ENCODE data around the gene SLC2A10.

The SLC2A10 gene

DNA sequence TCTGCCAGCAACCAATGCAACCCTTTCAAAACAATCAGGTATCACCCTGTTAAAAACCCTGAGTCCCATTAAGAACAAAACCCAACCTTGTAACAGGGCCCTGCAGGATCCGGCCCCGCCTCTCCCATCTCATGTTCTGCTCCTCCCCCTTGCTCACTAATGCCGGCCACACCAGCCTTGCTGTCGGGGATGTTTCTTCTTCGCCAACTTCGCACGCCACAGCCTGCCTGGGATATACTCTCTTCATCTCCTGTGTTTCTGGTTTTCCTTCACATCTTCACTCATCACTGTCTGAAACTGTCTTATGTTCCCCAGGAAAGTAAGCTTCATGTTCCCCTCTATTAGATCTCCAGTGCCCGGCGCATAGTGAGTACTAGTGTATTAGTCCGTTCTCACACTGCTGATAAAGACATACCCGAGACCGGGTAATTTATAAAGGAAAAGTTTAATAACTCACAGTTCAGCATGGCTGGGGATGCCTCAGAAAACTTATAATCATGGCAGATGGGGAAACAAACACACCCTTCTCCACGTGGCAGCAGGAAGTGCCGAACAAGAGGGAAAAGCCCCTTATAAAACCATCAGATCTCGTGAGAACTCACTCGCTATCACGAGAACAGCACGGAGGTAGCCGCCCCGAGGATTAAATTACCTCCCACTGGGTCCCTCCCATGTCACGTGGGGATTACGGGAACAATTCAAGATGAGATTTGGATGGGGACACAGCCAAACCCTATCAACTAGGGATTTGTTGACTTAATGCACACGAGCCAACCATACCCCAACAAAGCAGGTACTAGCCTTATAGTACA, 25.3 kb upstream of the SLC2A10 start:
- peak; percentile 59 for DNase-seq (ENCODE audit: extremely low spot score)

DNA sequence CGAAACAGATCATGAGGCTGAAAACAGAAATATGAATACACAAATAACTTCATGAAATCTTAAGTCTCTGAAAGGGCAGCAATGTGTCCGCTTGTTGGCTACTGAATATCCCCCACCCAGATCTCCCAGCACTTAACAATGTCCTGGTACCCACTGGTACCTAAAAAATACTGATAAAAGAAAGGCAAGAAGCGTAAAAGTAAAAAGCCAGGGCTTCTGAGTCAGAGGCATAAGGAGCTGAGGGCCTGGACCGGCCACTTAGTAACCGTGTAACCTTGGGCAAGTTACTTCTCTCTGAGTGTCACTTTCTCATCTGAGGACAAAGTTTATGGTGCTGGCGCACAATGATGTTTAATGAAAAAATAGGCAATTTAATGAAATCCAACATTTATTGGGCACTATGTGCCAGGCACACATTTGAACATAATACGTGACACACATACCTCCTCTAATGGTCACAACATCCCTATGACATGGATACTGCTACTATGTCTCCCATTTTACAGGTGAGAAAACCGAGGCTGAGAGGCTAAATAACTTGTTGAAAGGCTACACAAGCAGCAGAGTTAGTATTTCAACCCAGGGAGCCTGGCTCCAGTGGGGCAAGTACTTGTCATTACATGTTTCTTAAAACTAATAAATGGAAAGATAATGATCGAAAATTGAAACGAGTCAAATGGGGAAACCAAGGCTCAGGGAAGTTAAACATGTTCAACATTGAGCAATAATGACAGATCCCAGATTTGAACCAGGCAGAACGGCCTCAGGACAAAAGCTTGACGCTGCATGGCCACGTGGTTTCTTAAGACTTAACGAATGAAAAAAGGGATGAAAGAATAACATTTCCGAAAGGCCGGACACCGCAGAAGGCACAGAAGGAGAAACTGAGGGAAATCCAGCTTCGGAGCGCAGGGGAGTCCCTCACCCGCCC, 21.0 kb upstream of the SLC2A10 start:
- DNase-seq (ENCODE audit: extremely low spot score) = no peak
- ChIA-PET POLR2A (interaction anchor here (1.1 to 1.6 kb wide), 3 partner anchors 13 to 22 kb away, joined by 3 to 4 read pairs (median 4); no protein-coding TSS in a partner anchor), CTCF (no interaction called here)
- TF ChIP-seq L3MBTL2 (conservative IDR thresholded peaks at IDR 0.05) = peak; percentile 68
- no peak for TF ChIP-seq FOXK2 (IDR thresholded peaks at IDR 0.05)

More for the DNA sequence above, 25.3 kb upstream of the SLC2A10 start:
- TF ChIP-seq FOXM1 (IDR thresholded peaks at IDR 0.05; ENCODE audit: borderline replicate concordance) = no peak
- TF ChIP-seq ARNT (IDR thresholded peaks at IDR 0.05) = no peak
- TF ChIP-seq BHLHE40 (IDR thresholded peaks at IDR 0.05; ENCODE audit: borderline replicate concordance) = no peak
- TF ChIP-seq FOXK2 (IDR thresholded peaks at IDR 0.05) = no peak
- no peak for TF ChIP-seq LEF1 (IDR thresholded peaks at IDR 0.05; ENCODE audit: borderline replicate concordance)
- TF ChIP-seq ELF4 (IDR thresholded peaks at IDR 0.05) = 0 out of 2 replicates have a peak, but pooled peaks have one; percentile 43
- TF ChIP-seq SP1 (IDR thresholded peaks at IDR 0.05) = peak; percentile 47; the same call in 1 of the 2 replicates
- TF ChIP-seq, protein P1, sequence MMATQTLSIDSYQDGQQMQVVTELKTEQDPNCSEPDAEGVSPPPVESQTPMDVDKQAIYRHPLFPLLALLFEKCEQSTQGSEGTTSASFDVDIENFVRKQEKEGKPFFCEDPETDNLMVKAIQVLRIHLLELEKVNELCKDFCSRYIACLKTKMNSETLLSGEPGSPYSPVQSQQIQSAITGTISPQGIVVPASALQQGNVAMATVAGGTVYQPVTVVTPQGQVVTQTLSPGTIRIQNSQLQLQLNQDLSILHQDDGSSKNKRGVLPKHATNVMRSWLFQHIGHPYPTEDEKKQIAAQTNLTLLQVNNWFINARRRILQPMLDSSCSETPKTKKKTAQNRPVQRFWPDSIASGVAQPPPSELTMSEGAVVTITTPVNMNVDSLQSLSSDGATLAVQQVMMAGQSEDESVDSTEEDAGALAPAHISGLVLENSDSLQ (IDR thresholded peaks at IDR 0.05) = no peak
- no peak for TF ChIP-seq HDGF (IDR thresholded peaks at IDR 0.05; ENCODE audit: borderline replicate concordance)
- TF ChIP-seq CTBP1 (IDR thresholded peaks at IDR 0.05; ENCODE audit: borderline replicate concordance) = no peak
- no peak for TF ChIP-seq SUZ12 (IDR thresholded peaks at IDR 0.05)
- peak; percentile 98 for TF ChIP-seq L3MBTL2 (conservative IDR thresholded peaks at IDR 0.05)
- TF ChIP-seq FOXA1 (IDR thresholded peaks at IDR 0.05) = no peak
- ChIA-PET CTCF (no interaction called here), POLR2A (no interaction called here)

DNA sequence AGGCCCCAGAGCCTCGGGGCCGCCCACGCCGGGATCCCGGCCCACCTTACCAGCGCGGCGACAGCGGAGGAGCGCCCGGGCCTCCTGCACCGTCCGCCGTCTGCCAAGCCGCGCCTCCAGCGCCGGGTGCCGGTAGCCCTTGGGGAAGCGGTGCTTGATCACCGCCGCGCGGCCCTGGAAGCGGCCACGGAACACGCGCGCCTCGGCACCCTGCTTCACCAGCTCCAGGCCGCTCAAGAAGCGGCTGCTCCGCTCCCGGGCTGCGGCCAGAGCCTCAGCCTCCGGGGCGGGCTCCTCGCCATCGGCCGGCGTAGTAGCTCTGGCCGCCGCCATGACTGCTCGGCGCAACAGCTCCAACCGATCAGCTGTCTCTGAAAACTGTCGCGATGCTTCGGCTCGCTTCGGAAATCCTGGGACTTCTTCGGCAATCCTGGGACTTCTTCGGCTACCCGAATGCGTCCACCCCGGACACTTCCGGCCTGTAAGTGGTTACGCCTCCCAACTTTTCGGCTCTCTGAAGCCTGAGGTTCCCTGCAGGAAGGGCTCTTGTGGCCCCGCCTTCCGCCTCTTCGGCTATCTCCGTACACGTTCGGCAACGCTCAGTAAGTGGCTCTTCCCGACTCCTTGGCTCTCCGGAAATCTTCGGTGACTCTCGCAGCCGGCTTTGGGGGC, 20.2 kb upstream of the SLC2A10 start, which contains the start of gene TP53RK:
TSS of gene TP53RK (minus strand) at position 363 of the 672 bp plus-strand sequence. CDS start at position 333, 30 bp downstream.
- CTCF ChIA-PET = no interaction called here
- POLR2A ChIA-PET = interaction anchor here (1.1 to 1.7 kb wide), 4 partner anchors 12 to 22 kb away, joined by 3 to 6 read pairs (median 4); no protein-coding TSS in a partner anchor

DNA sequence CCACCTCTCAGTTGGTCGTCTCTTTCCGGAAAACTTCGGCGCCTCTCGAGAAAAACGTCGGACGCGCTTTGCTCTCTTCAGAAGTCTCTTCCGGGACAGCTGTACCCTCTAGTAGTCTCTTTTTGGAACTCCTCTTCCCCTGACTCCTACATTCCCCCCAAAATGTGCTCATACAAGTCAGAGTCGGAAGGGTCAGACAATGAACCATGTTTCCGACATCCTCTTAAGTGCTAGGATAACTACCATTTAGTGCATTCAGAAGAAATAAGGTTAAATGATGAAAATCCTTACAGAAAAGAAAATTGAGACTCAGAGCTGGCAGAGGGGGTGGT, 19.7 kb upstream of the SLC2A10 start:
- ChIA-PET CTCF (no interaction called here), POLR2A (interaction anchor here (1.1 to 1.7 kb wide), 4 partner anchors 11 to 21 kb away, joined by 3 to 6 read pairs (median 4); no protein-coding TSS in a partner anchor)
- TF ChIP-seq, protein P1 (IDR thresholded peaks at IDR 0.05) = no peak
- no peak for TF ChIP-seq HDGF (IDR thresholded peaks at IDR 0.05; ENCODE audit: borderline replicate concordance)
- TF ChIP-seq L3MBTL2 (conservative IDR thresholded peaks at IDR 0.05) = no peak
- TF ChIP-seq SP1 (IDR thresholded peaks at IDR 0.05) = no peak
- no peak for TF ChIP-seq TARDBP (IDR thresholded peaks at IDR 0.05)
- no peak for TF ChIP-seq NFRKB (IDR thresholded peaks at IDR 0.05)
- no peak for TF ChIP-seq ARNT (IDR thresholded peaks at IDR 0.05)
- TF ChIP-seq SUZ12 (IDR thresholded peaks at IDR 0.05) = no peak
- TF ChIP-seq FOXK2 (IDR thresholded peaks at IDR 0.05) = no peak
- TF ChIP-seq ELF4 (IDR thresholded peaks at IDR 0.05) = no peak; the same call in 1 of the 2 replicates
- no peak for TF ChIP-seq FOXM1 (IDR thresholded peaks at IDR 0.05; ENCODE audit: borderline replicate concordance)
- TF ChIP-seq LEF1 (IDR thresholded peaks at IDR 0.05; ENCODE audit: borderline replicate concordance) = no peak
- TF ChIP-seq ZNF384 (IDR thresholded peaks at IDR 0.05) = no peak
- no peak for TF ChIP-seq CTBP1 (IDR thresholded peaks at IDR 0.05; ENCODE audit: borderline replicate concordance)
- TF ChIP-seq FOXA1 (IDR thresholded peaks at IDR 0.05) = no peak
- TF ChIP-seq BHLHE40 (IDR thresholded peaks at IDR 0.05; ENCODE audit: borderline replicate concordance) = no peak
- DNase-seq (ENCODE audit: extremely low spot score) = no peak

More for the DNA sequence above, 20.2 kb upstream of the SLC2A10 start, which contains the start of gene TP53RK:
- TF ChIP-seq FOXA1 (IDR thresholded peaks at IDR 0.05) = no peak
- TF ChIP-seq BHLHE40 (IDR thresholded peaks at IDR 0.05; ENCODE audit: borderline replicate concordance) = no peak
- no peak for TF ChIP-seq FOXK2 (IDR thresholded peaks at IDR 0.05)
- no peak; the same call in 1 of the 2 replicates for TF ChIP-seq L3MBTL2 (conservative IDR thresholded peaks at IDR 0.05)
- no peak for TF ChIP-seq HDGF (IDR thresholded peaks at IDR 0.05; ENCODE audit: borderline replicate concordance)
- no peak for TF ChIP-seq LEF1 (IDR thresholded peaks at IDR 0.05; ENCODE audit: borderline replicate concordance)
- no peak for TF ChIP-seq ELF4 (IDR thresholded peaks at IDR 0.05)
- TF ChIP-seq NFRKB (IDR thresholded peaks at IDR 0.05) = no peak
- no peak for TF ChIP-seq SP1 (IDR thresholded peaks at IDR 0.05)
- TF ChIP-seq, protein P1 (IDR thresholded peaks at IDR 0.05) = no peak
- TF ChIP-seq TARDBP (IDR thresholded peaks at IDR 0.05) = no peak
- no peak for TF ChIP-seq FOXM1 (IDR thresholded peaks at IDR 0.05; ENCODE audit: borderline replicate concordance)
- TF ChIP-seq SUZ12 (IDR thresholded peaks at IDR 0.05) = no peak
- no peak for TF ChIP-seq ZNF384 (IDR thresholded peaks at IDR 0.05)
- no peak for TF ChIP-seq ARNT (IDR thresholded peaks at IDR 0.05)
- no peak for TF ChIP-seq CTBP1 (IDR thresholded peaks at IDR 0.05; ENCODE audit: borderline replicate concordance)
- DNase-seq (ENCODE audit: extremely low spot score) = peak; percentile 98

All from HEK293T (cell line).